B cell (primary cell): ENCODE measurements around the gene PAQR5. TPM values are rescaled to one million over a fixed set of nuclear protein-coding genes. Genes with fewer than 3 reads are reported as not detected.

ENCODE experiments used
- ATAC-seq: fragments of 200-7000 bp; cut with Tn5 transposase; one replicate; pipeline ENCODE4 v1.10.0; 2021; ENCODE audit warnings: low read depth, mild to moderate bottlenecking, moderate number of reproducible peaks, moderate library complexity
- CTCF ChIA-PET: fragments of 350-600 bp; sonication (Branson Sonifier 250); formaldehyde crosslinking; loops from one replicate; lab custom pipeline; 2021; ENCODE audit warnings: antibody characterized with exemption, inconsistent platforms; lab: Charles Lee
- POLR2A ChIA-PET: fragments of 350-600 bp; sonication (Branson Sonifier 250); formaldehyde crosslinking; loops from one replicate; lab custom pipeline; 2021; ENCODE audit warnings: antibody characterized with exemption; lab: Charles Lee
- DNase-seq: peaks from one replicate; pipeline ENCODE4 v3.0.0; 2013
- H2AFZ ChIP-seq: 2 replicates; pipeline ENCODE4 v1.6.1; 2012; ENCODE audit warnings: mild to moderate bottlenecking, low read depth, low read length; ENCODE audit not compliant: insufficient read depth, poor library complexity, severe bottlenecking
- H3K27ac ChIP-seq, 2 donors: 1 replicate in 1 of 2; 2 replicates in 1 of 2; pipeline ENCODE4 v1.5.1; 2012 to 2013; ENCODE audit warnings: low read length in 2 of 2, mild to moderate bottlenecking in 2 of 2, moderate library complexity in 1 of 2
- H3K27me3 ChIP-seq, 4 experiments: fragments of 200-600 bp in 1 of 4; sonication (generic) in 1 of 4; replicated peaks in 1 of 4; 1 replicate in 2 of 4; 2 replicates in 2 of 4; pipeline versions ENCODE4 v1.6.1 to v1.7.0; 2013 to 2016; ENCODE audit warnings: low read length in 3 of 4, mild to moderate bottlenecking in 2 of 4, mixed read lengths in 1 of 4, moderate library complexity in 1 of 4; ENCODE audit not compliant: insufficient read depth in 4 of 4, control insufficient read depth in 3 of 4; ENCODE audit errors: control extremely low read depth in 1 of 4
- H3K36me3 ChIP-seq, 2 experiments: replicated peaks in 1 of 2; 1 replicate in 1 of 2; 2 replicates in 1 of 2; pipeline versions ENCODE4 v1.6.1 to v1.7.1; 2013; ENCODE audit warnings: low read length in 1 of 2; ENCODE audit not compliant: insufficient read depth in 2 of 2, control insufficient read depth in 1 of 2; ENCODE audit errors: control extremely low read depth in 1 of 2, extremely low read depth in 1 of 2
- H3K4me1 ChIP-seq, 2 donors: fragments of 200-600 bp in 1 of 2; sonication (generic) in 1 of 2; 1 replicate in 1 of 2; 2 replicates in 1 of 2; pipeline versions ENCODE4 v1.5.1 to v1.6.1; 2013 to 2017; ENCODE audit warnings: low read length in 2 of 2; ENCODE audit not compliant: control insufficient read depth in 2 of 2, insufficient read depth in 2 of 2
- H3K4me2 ChIP-seq: replicated peaks from 2 replicates; pipeline ENCODE3; 2012; ENCODE audit warnings: mild to moderate bottlenecking, low read depth, low read length; ENCODE audit not compliant: poor library complexity, severe bottlenecking
- H3K4me3 ChIP-seq, 5 experiments: fragments of 200-600 bp in 1 of 5; sonication (generic) in 1 of 5; 1 replicate in 3 of 5; 2 replicates in 2 of 5; pipeline versions ENCODE4 v1.5.1 to v1.7.0; 2011 to 2016; ENCODE audit warnings: low read length in 4 of 5, mild to moderate bottlenecking in 4 of 5, low read depth in 2 of 5, control low read depth in 1 of 5, moderate library complexity in 1 of 5; ENCODE audit not compliant: insufficient read depth in 1 of 5; ENCODE audit errors: control extremely low read depth in 1 of 5, extremely low read depth in 1 of 5
- H3K79me2 ChIP-seq: fragments of 200-600 bp; sonication (generic); one replicate; pipeline ENCODE4 v1.6.0; 2016; ENCODE audit warnings: low read length; ENCODE audit not compliant: control insufficient read depth, insufficient read depth
- H3K9ac ChIP-seq: fragments of 200-600 bp; sonication (generic); 2 replicates; pipeline ENCODE4 v1.6.1; 2017; ENCODE audit warnings: mild to moderate bottlenecking, low read length, moderate library complexity
- H3K9me3 ChIP-seq, 3 donors: one replicate each; pipeline versions ENCODE4 v1.6.1 to v1.7.1; 2013; ENCODE audit warnings: low read length in 2 of 3; ENCODE audit not compliant: control insufficient read depth in 2 of 3, insufficient read depth in 1 of 3; ENCODE audit errors: control extremely low read depth in 1 of 3
- H4K20me1 ChIP-seq: 2 replicates; pipeline ENCODE4 v1.6.0; 2012; ENCODE audit warnings: mild to moderate bottlenecking, low read length; ENCODE audit not compliant: insufficient read depth, control insufficient read depth, poor library complexity, severe bottlenecking
- H3K27ac Mint-ChIP-seq: one replicate; pipeline ENCODE4 v1.8.0; 2021; ENCODE audit warnings: mixed read lengths
- H3K27me3 Mint-ChIP-seq: one replicate; pipeline ENCODE4 v1.8.0; 2021; ENCODE audit warnings: mixed read lengths
- H3K4me1 Mint-ChIP-seq: one replicate; pipeline ENCODE4 v1.8.0; 2021; ENCODE audit warnings: mixed read lengths
- H3K4me3 Mint-ChIP-seq: one replicate; pipeline ENCODE4 v1.8.0; 2021; ENCODE audit warnings: mixed read lengths
- H3K9me3 Mint-ChIP-seq: one replicate; pipeline ENCODE4 v1.8.0; 2022; ENCODE audit warnings: mixed read lengths; ENCODE audit not compliant: insufficient read depth
- EZH2 ChIP-seq: IDR thresholded peaks from 2 replicates; pipeline ENCODE4 v1.6.1; 2012; ENCODE audit warnings: borderline replicate concordance, low read depth, mild to moderate bottlenecking, moderate library complexity, low read length; ENCODE audit not compliant: insufficient read depth, poor library complexity, severe bottlenecking
- WGBS: methylation state at CpG from one replicate; pipeline ENCODE4 v1.1.5; 2013; ENCODE audit warnings: missing lambda C conversion rate; ENCODE audit not compliant: insufficient coverage; 5-methylcytosine and 5-hydroxymethylcytosine counted together
- intact Hi-C: fragments of 100-400 bp; cut with micrococcal nuclease; formaldehyde crosslinking; loops from one replicate; pipeline ENCODE4 v1.10.0; 2022
- polyA plus RNA-seq: library from polyadenylated mRNA; depleted of rRNA; stranded (reverse); fragments of >200 nt; gene quantifications from 2 replicates; pipeline ENCODE4 v1.2.3, GENCODE V29; 2012
- total RNA-seq, 2 donors: library from RNA; stranded (reverse); fragments of 120-200 nt in 1 of 2; gene quantifications; 1 replicate in 1 of 2; 2 replicates in 1 of 2; pipeline versions ENCODE4 v1.2.3 to v1.2.4, GENCODE V29; 2013 to 2022
- TF ChIP-seq, protein P1 (sequence below): fragments of 200-600 bp; IDR thresholded peaks from one replicate; pipeline ENCODE4 v1.8.0; 2022; ENCODE audit warnings: antibody characterized with exemption, mild to moderate bottlenecking

Gene PAQR5
- total and polyA plus RNA-seq, 2 donors (not counting 1 experiment from before 2014, with no cell fraction given) = not detected

- H3K4me1 Mint-ChIP-seq = peaks cover 43% of the 10 kb centered on the region
- peaks cover 0 to 35% of the 10 kb centered on the region in 2 experiments for H3K36me3 ChIP-seq
- no peaks in the 10 kb centered on the region for H3K9me3 ChIP-seq
- 59% methylated on average over 5 of the region's 5 CpGs for WGBS
- H3K9ac ChIP-seq = no peak overlapping the region
- intact Hi-C loops = loop anchor here (5.0 kb wide), 2 partner anchors 642 to 1072 kb away; partner anchors contain the start of gene TLE3
- peak overlapping the region; percentile 100 for H3K4me3 Mint-ChIP-seq
- ATAC-seq (no peak), DNase-seq (no peak)
- H2AFZ ChIP-seq = no peak overlapping the region
- no peak for TF ChIP-seq EZH2
- TF ChIP-seq, protein P1, sequence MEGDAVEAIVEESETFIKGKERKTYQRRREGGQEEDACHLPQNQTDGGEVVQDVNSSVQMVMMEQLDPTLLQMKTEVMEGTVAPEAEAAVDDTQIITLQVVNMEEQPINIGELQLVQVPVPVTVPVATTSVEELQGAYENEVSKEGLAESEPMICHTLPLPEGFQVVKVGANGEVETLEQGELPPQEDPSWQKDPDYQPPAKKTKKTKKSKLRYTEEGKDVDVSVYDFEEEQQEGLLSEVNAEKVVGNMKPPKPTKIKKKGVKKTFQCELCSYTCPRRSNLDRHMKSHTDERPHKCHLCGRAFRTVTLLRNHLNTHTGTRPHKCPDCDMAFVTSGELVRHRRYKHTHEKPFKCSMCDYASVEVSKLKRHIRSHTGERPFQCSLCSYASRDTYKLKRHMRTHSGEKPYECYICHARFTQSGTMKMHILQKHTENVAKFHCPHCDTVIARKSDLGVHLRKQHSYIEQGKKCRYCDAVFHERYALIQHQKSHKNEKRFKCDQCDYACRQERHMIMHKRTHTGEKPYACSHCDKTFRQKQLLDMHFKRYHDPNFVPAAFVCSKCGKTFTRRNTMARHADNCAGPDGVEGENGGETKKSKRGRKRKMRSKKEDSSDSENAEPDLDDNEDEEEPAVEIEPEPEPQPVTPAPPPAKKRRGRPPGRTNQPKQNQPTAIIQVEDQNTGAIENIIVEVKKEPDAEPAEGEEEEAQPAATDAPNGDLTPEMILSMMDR = no peak
- H3K27me3 Mint-ChIP-seq = no peaks in the 10 kb centered on the region
- H3K4me2 ChIP-seq = peak overlapping the region; percentile 80
- peak overlapping the region; percentile 73 for H3K27ac Mint-ChIP-seq
- peaks cover 40% of the 10 kb centered on the region for H4K20me1 ChIP-seq
- ChIA-PET POLR2A (interaction anchor here (0.6 kb wide), 1 partner anchor 1478 kb away, joined by 3 read pairs; no protein-coding TSS in a partner anchor), CTCF (interaction anchor here (5.3 kb wide), 1 partner anchor 8 kb away, joined by 42 read pairs; no protein-coding TSS in a partner anchor)
- no peaks in the 10 kb centered on the region for H3K9me3 Mint-ChIP-seq
- H3K79me2 ChIP-seq = peaks cover 25% of the 10 kb centered on the region
- H3K4me1 ChIP-seq = peaks cover 26% of the 10 kb centered on the region in 2 donors
- H3K27me3 ChIP-seq = no peaks in the 10 kb centered on the region
- H3K4me3 ChIP-seq = no peak overlapping the region
- no peak overlapping the region for H3K27ac ChIP-seq
Measured at GRCh38 chr15:69454953-69455352, 156.2 kb downstream of the PAQR5 start.
